ENCODE data around the gene OR2T29. TPM values are rescaled to one million over a fixed set of nuclear protein-coding genes. Genes with fewer than 3 reads are reported as not detected.

Gene OR2T29
- not detected in 5 replicates for total RNA-seq (2022; extraction: Qiagen RNA extraction; ENCODE audit: low read depth)

GRCh38 chr1:248562672-248563071 lies at the start of gene OR2T29:
Gene OR2T29 (minus strand): TSS chr1:248562772. CDS start chr1:248559491, 3,281 bp downstream.

GRCh38 chr1:248597589-248597988 lies 35.0 kb upstream of the OR2T29 start, which contains the start of gene OR2T10:
Gene OR2T10 (minus strand): TSS chr1:248597700. CDS start chr1:248593768, 3,932 bp downstream.

GRCh38 chr1:248574657-248575056 lies 12.1 kb upstream of the OR2T29 start, which contains the start of gene OR2T34:
Gene OR2T34 (minus strand): TSS chr1:248574757. CDS start chr1:248574757, 0 bp downstream.

GRCh38 chr1:248507773-248508172 lies 54.8 kb downstream of the OR2T29 start, which contains the start of gene OR2G6:
Gene OR2G6 (plus strand): TSS chr1:248508073. CDS start chr1:248521647, 13,574 bp downstream.

Other genes with a start within 250 kb of the OR2T29 start
- not detected in 5 replicates for gene OR2M7, start 238.2 kb downstream of the OR2T29 start, total RNA-seq (2022; extraction: Qiagen RNA extraction; ENCODE audit: low read depth)
- not detected in 5 replicates for gene OR14C36, start 214.0 kb downstream of the OR2T29 start, total RNA-seq (2022; extraction: Qiagen RNA extraction; ENCODE audit: low read depth)
- gene OR2T4, start 201.1 kb downstream of the OR2T29 start, total RNA-seq (2022; extraction: Qiagen RNA extraction; ENCODE audit: low read depth): not detected in 5 replicates
- not detected in 5 replicates for gene OR2T6, start 187.0 kb downstream of the OR2T29 start, total RNA-seq (2022; extraction: Qiagen RNA extraction; ENCODE audit: low read depth)
- gene OR2T1, start 159.7 kb downstream of the OR2T29 start, total RNA-seq (2022; extraction: Qiagen RNA extraction; ENCODE audit: low read depth): not detected in 5 replicates
- gene OR2T2, start 117.1 kb downstream of the OR2T29 start, total RNA-seq (2022; extraction: Qiagen RNA extraction; ENCODE audit: low read depth): not detected in 5 replicates
- not detected in 5 replicates for gene OR2T3, start 89.4 kb downstream of the OR2T29 start, total RNA-seq (2022; extraction: Qiagen RNA extraction; ENCODE audit: low read depth)
- gene OR2T5, start 74.2 kb downstream of the OR2T29 start, total RNA-seq (2022; extraction: Qiagen RNA extraction; ENCODE audit: low read depth): not detected in 5 replicates
- gene OR2G6, start 54.7 kb downstream of the OR2T29 start, total RNA-seq (2022; extraction: Qiagen RNA extraction; ENCODE audit: low read depth): not detected in 5 replicates
- gene OR2T34, start 12.0 kb upstream of the OR2T29 start, total RNA-seq (2022; extraction: Qiagen RNA extraction; ENCODE audit: low read depth): not detected in 5 replicates
- not detected in 5 replicates for gene OR2T10, start 34.9 kb upstream of the OR2T29 start, total RNA-seq (2022; extraction: Qiagen RNA extraction; ENCODE audit: low read depth)
- not detected in 5 replicates for gene OR2T11, start 72.3 kb upstream of the OR2T29 start, total RNA-seq (2022; extraction: Qiagen RNA extraction; ENCODE audit: low read depth)
- gene OR2T35, start 82.5 kb upstream of the OR2T29 start, total RNA-seq (2022; extraction: Qiagen RNA extraction; ENCODE audit: low read depth): not detected in 5 replicates
- not detected in 5 replicates for gene OR2T27, start 92.8 kb upstream of the OR2T29 start, total RNA-seq (2022; extraction: Qiagen RNA extraction; ENCODE audit: low read depth)
- not detected in 5 replicates for gene OR14I1, start 140.0 kb upstream of the OR2T29 start, total RNA-seq (2022; extraction: Qiagen RNA extraction; ENCODE audit: low read depth)
- 0.10 to 0.12 TPM (median 0.12 TPM) in 4 of 5 replicates, not detected in the other for gene LYPD8, start 193.0 kb upstream of the OR2T29 start, total RNA-seq (2022; extraction: Qiagen RNA extraction; ENCODE audit: low read depth)

Data from A549 treated with GW870086 at 1 μM for 4 hours (cell line).